Endothelial cell of umbilical vein (primary cell): Measurements from ENCODE around the gene TADA2B. TPM values are rescaled to one million over a fixed set of nuclear protein-coding genes. Genes with fewer than 3 reads are reported as not detected.

ENCODE experiments used
- BruUV-seq: library from RNA; stranded (reverse); fragments of 400-500 nt; replicated peaks from 2 replicates; lab custom pipeline; 2021; lab: Mats Ljungman, UMichigan
- CTCF ChIA-PET: fragments of 300-600, 350-600 bp; sonication (Branson Sonifier 250); formaldehyde crosslinking; loops from one replicate; lab custom pipeline; 2021; ENCODE audit warnings: antibody characterized with exemption, inconsistent platforms; lab: Charles Lee
- POLR2A ChIA-PET: fragments of 300-600, 350-600 bp; sonication (Branson Sonifier 250); formaldehyde crosslinking; loops from one replicate; lab custom pipeline; 2021; ENCODE audit warnings: antibody characterized with exemption, inconsistent platforms; lab: Charles Lee
- DNase-seq: peaks from one replicate; pipeline ENCODE4 v3.0.0-alpha.2; 2011; ENCODE audit warnings: low read depth, low spot score
- FAIRE-seq: peaks from 2 replicates; lab custom pipeline; 2011; peaks lifted over from hg19 to GRCh38; lab: Jason Lieb, UNC
- H2AFZ ChIP-seq: 2 replicates; pipeline ENCODE4 v1.6.0; 2012; ENCODE audit warnings: low read depth, low read length, control low read depth, inconsistent platforms
- H3K27ac ChIP-seq: 2 replicates; pipeline ENCODE4 v1.5.1; 2011; ENCODE audit warnings: low read depth, mild to moderate bottlenecking, control low read depth, low read length, moderate library complexity; ENCODE audit not compliant: insufficient read depth
- H3K27me3 ChIP-seq, 2 experiments: 2 replicates each; pipeline versions ENCODE4 v1.6.0 to v1.6.1; 2011; ENCODE audit warnings: low read length in 2 of 2, mixed read lengths in 1 of 2; ENCODE audit not compliant: control insufficient read depth in 2 of 2, insufficient read depth in 2 of 2
- H3K36me3 ChIP-seq, 2 experiments: 2 replicates in 1 of 2; 3 replicates in 1 of 2; pipeline ENCODE4 v1.5.1; 2011; ENCODE audit warnings: low read length in 2 of 2, mild to moderate bottlenecking in 1 of 2, moderate library complexity in 1 of 2; ENCODE audit not compliant: control insufficient read depth in 2 of 2, insufficient read depth in 2 of 2; ENCODE audit errors: extremely low read depth in 1 of 2
- H3K4me1 ChIP-seq: 3 replicates; pipeline ENCODE4 v1.5.1; 2011; ENCODE audit warnings: mild to moderate bottlenecking, low read length; ENCODE audit not compliant: control insufficient read depth, insufficient read depth; ENCODE audit errors: extremely low read depth
- H3K4me2 ChIP-seq: 2 replicates; pipeline ENCODE4 v1.6.1; 2011; ENCODE audit warnings: low read length, control low read depth, mixed read lengths; ENCODE audit not compliant: insufficient read depth
- H3K4me3 ChIP-seq, 3 experiments: fragments of 200-600 bp in 1 of 3; sonication (generic), shearing (Covaris generic) in 1 of 3; replicated peaks in 1 of 3; 2 replicates each; pipeline ENCODE4 v1.5.1; 2011 to 2016; ENCODE audit warnings: control low read depth in 3 of 3, low read length in 3 of 3, mild to moderate bottlenecking in 2 of 3, inconsistent platforms in 1 of 3, low read depth in 1 of 3, moderate library complexity in 1 of 3; ENCODE audit not compliant: insufficient read depth in 1 of 3
- H3K79me2 ChIP-seq: 2 replicates; pipeline ENCODE4 v1.6.0; 2012; ENCODE audit warnings: low read length, inconsistent platforms; ENCODE audit not compliant: control insufficient read depth, insufficient read depth
- H3K9ac ChIP-seq: replicated peaks from 2 replicates; pipeline ENCODE3; 2011; ENCODE audit warnings: low read length, control low read depth; ENCODE audit not compliant: insufficient read depth; ENCODE audit errors: extremely low read depth
- H3K9me1 ChIP-seq: replicated peaks from 3 replicates; pipeline ENCODE4 v1.6.0; 2011; ENCODE audit warnings: mild to moderate bottlenecking, low read length; ENCODE audit not compliant: control insufficient read depth, insufficient read depth; ENCODE audit errors: extremely low read depth
- H3K9me3 ChIP-seq: replicated peaks from 2 replicates; pipeline ENCODE4 v1.5.1; 2012; ENCODE audit warnings: low read length, inconsistent platforms; ENCODE audit not compliant: control insufficient read depth, insufficient read depth
- H4K20me1 ChIP-seq: replicated peaks from 2 replicates; pipeline ENCODE3; 2011; ENCODE audit warnings: mild to moderate bottlenecking, low read length; ENCODE audit not compliant: control insufficient read depth, insufficient read depth; ENCODE audit errors: extremely low read depth
- FOS ChIP-seq: IDR thresholded peaks from 2 replicates; pipeline ENCODE4 v1.6.1; 2011; ENCODE audit warnings: mild to moderate bottlenecking, low read length, moderate library complexity, borderline replicate concordance; ENCODE audit not compliant: insufficient read depth
- GATA2 ChIP-seq: IDR thresholded peaks from 2 replicates; pipeline ENCODE4 v1.7.0; 2011; ENCODE audit warnings: low read depth, mild to moderate bottlenecking, moderate library complexity, mixed read lengths, low read length; ENCODE audit not compliant: insufficient read length, insufficient read depth
- MYC ChIP-seq: IDR thresholded peaks from one replicate; pipeline ENCODE4 v1.6.1; 2011; ENCODE audit warnings: mild to moderate bottlenecking, low read depth, low read length
- POLR2A ChIP-seq: IDR thresholded peaks from 2 replicates; pipeline ENCODE4 v1.6.1; 2012; ENCODE audit warnings: low read depth, mild to moderate bottlenecking, control low read depth, low read length
- dilution Hi-C: fragments of 300-500 bp; cut with MboI; formaldehyde crosslinking; loops from one replicate; pipeline ENCODE4 v1.15.0; 2019; ENCODE audit warnings: low sequenced_read_pairs; ENCODE audit not compliant: extremely low pct_ligation_motif_present
- intact Hi-C: fragments of 100-400 bp; cut with micrococcal nuclease; formaldehyde crosslinking; loops from one replicate; pipeline ENCODE4 v1.10.0; 2022
- polyA plus RNA-seq, 4 experiments: library from polyadenylated mRNA; depleted of rRNA in 3 of 4; stranded (reverse) in 3 of 4; unstranded in 1 of 4; fragments of >200 nt; gene quantifications; 2 replicates each; pipeline versions ENCODE4 v1.2.1 to v1.2.3, GENCODE V29; 2011 to 2012; ENCODE audit warnings: missing spikeins in 1 of 4
- total RNA-seq: library from RNA; stranded (reverse); gene quantifications from 2 replicates; pipeline ENCODE4 v1.2.3, GENCODE V29; 2021
- TF ChIP-seq, protein P1 (sequence below): IDR thresholded peaks from 2 replicates; pipeline ENCODE4 v1.6.1; 2011; ENCODE audit not compliant: insufficient read depth, insufficient read length
- TF ChIP-seq, protein P2 (sequence below), 2 donors: IDR thresholded peaks; 1 replicate in 1 of 2; 2 replicates in 1 of 2; pipeline ENCODE4 v1.5.1; 2011; ENCODE audit warnings: low read length in 2 of 2, mild to moderate bottlenecking in 2 of 2, moderate library complexity in 2 of 2, control low read depth in 1 of 2, inconsistent platforms in 1 of 2, low read depth in 1 of 2; ENCODE audit not compliant: insufficient read depth in 1 of 2; ENCODE audit errors: extremely low read depth in 1 of 2

TADA2B gene
- total and polyA plus RNA-seq, 2 donors (not counting 3 experiments of a cell fraction or from before 2014, with no cell fraction given): 5.5 to 11.5 TPM

DNA sequence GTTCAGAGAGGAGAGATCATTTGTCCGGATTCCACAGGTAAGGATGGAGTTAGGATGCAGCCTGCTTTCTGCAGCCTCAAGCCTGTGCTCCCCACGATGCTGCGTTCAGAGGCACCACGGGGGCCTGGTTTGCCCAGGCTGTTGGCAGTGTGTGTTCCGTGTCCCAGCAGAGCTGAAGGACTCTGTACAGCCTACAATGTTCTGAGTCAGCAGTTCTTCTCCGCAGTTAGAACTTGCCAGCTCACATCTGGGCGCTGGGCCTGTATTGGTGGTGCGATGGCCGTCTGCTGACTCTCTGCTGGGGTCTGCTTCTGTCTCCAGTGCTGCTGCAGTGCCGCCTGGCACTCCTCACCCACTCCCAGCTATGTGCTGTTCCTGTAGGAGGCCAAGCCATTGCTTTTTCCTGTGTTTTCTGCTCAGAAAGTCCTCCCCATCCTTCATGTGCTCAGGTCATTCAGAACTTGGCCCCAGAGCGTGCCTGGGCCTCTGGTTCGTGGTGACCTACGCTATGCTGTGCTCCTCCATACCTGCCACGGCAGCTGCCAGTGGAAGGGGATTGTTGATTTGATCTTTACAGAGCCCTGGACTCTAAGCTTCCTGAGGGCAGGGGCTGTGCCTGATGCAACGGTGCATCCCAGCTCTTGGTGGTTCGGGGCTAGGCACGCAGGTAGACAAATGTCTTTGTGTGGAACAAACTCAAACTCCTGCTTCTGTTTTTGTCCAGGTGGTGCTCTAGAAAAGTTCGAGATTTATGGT lies 42.6 kb upstream of the TADA2B start:
- intact Hi-C loops: no loop called here
- no peak overlapping the region for H2AFZ ChIP-seq
- H4K20me1 ChIP-seq: peaks cover 2% of the 10 kb centered on the region
- dilution Hi-C loops: no loop called here
- H3K4me1 ChIP-seq: no peaks in the 10 kb centered on the region
- H3K27me3 ChIP-seq: no peaks in the 10 kb centered on the region
- ChIA-PET CTCF (no interaction called here), POLR2A (no interaction called here)
- BruUV-seq: no TSS peak
- DNase-seq (no peak), FAIRE-seq (no peak)
- no peak overlapping the region for H3K9ac ChIP-seq
- no peak for TF ChIP-seq MYC
- TF ChIP-seq, protein P1, sequence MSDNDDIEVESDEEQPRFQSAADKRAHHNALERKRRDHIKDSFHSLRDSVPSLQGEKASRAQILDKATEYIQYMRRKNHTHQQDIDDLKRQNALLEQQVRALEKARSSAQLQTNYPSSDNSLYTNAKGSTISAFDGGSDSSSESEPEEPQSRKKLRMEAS: no peak
- TF ChIP-seq, protein P2, sequence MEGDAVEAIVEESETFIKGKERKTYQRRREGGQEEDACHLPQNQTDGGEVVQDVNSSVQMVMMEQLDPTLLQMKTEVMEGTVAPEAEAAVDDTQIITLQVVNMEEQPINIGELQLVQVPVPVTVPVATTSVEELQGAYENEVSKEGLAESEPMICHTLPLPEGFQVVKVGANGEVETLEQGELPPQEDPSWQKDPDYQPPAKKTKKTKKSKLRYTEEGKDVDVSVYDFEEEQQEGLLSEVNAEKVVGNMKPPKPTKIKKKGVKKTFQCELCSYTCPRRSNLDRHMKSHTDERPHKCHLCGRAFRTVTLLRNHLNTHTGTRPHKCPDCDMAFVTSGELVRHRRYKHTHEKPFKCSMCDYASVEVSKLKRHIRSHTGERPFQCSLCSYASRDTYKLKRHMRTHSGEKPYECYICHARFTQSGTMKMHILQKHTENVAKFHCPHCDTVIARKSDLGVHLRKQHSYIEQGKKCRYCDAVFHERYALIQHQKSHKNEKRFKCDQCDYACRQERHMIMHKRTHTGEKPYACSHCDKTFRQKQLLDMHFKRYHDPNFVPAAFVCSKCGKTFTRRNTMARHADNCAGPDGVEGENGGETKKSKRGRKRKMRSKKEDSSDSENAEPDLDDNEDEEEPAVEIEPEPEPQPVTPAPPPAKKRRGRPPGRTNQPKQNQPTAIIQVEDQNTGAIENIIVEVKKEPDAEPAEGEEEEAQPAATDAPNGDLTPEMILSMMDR (IDR thresholded peaks at IDR 0.05; ENCODE audit: extremely low read depth in 1 of 2, insufficient read depth in 1 of 2, low read depth in 1 of 2, low read length in 2 of 2): no peak
- no peak overlapping the region for H3K4me2 ChIP-seq
- H3K9me3 ChIP-seq: no peaks in the 10 kb centered on the region
- no peaks in the 10 kb centered on the region for H3K79me2 ChIP-seq
- peaks cover 8 to 25% of the 10 kb centered on the region in 2 experiments for H3K36me3 ChIP-seq
- no peak overlapping the region for H3K27ac ChIP-seq
- no peaks in the 10 kb centered on the region for H3K9me1 ChIP-seq
- H3K4me3 ChIP-seq: no peak overlapping the region

DNA sequence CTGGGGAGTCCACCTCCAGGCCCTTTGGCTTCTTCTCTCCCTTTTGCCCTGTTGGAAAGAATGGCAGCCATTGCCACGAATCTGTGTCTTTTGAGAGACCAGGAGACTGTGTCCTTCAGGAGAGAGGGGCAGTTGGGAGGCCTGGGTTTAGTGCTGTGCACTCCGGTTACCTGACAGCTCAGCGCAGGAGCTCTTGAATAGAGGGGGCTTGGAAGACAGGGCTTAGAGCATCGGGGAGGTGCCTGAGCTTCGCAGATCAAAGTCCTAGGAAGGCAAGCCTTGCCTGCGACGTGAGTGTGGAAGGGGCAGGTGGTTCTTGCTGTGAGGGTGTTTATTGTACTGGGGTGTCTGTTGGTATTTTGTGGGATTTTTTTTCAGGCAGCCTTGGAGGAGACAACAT lies 41.9 kb upstream of the TADA2B start:
- Histone ChIP-seq H3K27me3 (no peaks in the 10 kb centered on the region), H3K9me1 (no peaks in the 10 kb centered on the region), H3K4me1 (no peaks in the 10 kb centered on the region), H3K4me3 (no peak overlapping the region), H4K20me1 (no peaks in the 10 kb centered on the region), H3K27ac (no peak overlapping the region), H3K79me2 (no peaks in the 10 kb centered on the region), H3K4me2 (no peak overlapping the region), H3K36me3 (peaks cover 6 to 24% of the 10 kb centered on the region in 2 experiments), H3K9ac (no peak overlapping the region), H3K9me3 (no peaks in the 10 kb centered on the region), H2AFZ (no peak overlapping the region)
- CTCF ChIA-PET: no interaction called here
- DNase-seq (no peak), FAIRE-seq (no peak)
- BruUV-seq: no TSS peak
- TF ChIP-seq POLR2A: no peak
- TF ChIP-seq MYC: no peak
- no peak for TF ChIP-seq FOS
- no peak for TF ChIP-seq GATA2
- intact Hi-C loops: no loop called here
- POLR2A ChIA-PET: no interaction called here
- dilution Hi-C loops: no loop called here
